K562 (cell line): ENCODE results near the gene CLEC2L. TPM values are rescaled to one million over a fixed set of nuclear protein-coding genes. Genes with fewer than 3 reads are reported as not detected.

Experiments
- CBX3 ChIP-seq, 2 experiments: IDR thresholded peaks; 1 replicate in 1 of 2; 2 replicates in 1 of 2; pipeline ENCODE4 v1.6.1; 2012; ENCODE audit warnings: inconsistent platforms in 2 of 2, low read length in 2 of 2, borderline replicate concordance in 1 of 2, control low read depth in 1 of 2
- GTF2A2 ChIP-seq: IDR thresholded peaks from 2 replicates; pipeline ENCODE4 v1.6.1; 2016; ENCODE audit warnings: mild to moderate bottlenecking, missing genetic modification characterization, missing compliant biosample characterization
- MAFG ChIP-seq: fragments of 450-650 bp; conservative IDR thresholded peaks from 2 replicates; pipeline ENCODE4 v1.6.1; 2016; ENCODE audit warnings: missing genetic modification characterization, missing compliant biosample characterization
- MAZ ChIP-seq, 2 experiments: fragments of 450-650 bp in 1 of 2; sonication (generic) in 1 of 2; formaldehyde crosslinking; IDR thresholded peaks in 1 of 2; conservative IDR thresholded peaks in 1 of 2; 2 replicates each; pipeline versions ENCODE4 v1.4.0 to v1.5.0; 2020; ENCODE audit warnings: mild to moderate bottlenecking in 1 of 2, missing genetic modification reagents in 1 of 2
- NCOA1 ChIP-seq: fragments of 450-650 bp; IDR thresholded peaks from 2 replicates; pipeline ENCODE4 v1.6.1; 2016; ENCODE audit warnings: low read depth
- PHB ChIP-seq: fragments of 250-450 bp; sonication (Bioruptor Pico); IDR thresholded peaks from 2 replicates; pipeline ENCODE4 v1.5.0; 2021
- PHF20 ChIP-seq: fragments of 450-650 bp; IDR thresholded peaks from 2 replicates; pipeline ENCODE4 v1.6.1; 2018; ENCODE audit not compliant: partially characterized antibody
- RAD51 ChIP-seq: fragments of 450-650 bp; IDR thresholded peaks from 2 replicates; pipeline ENCODE4 v1.7.1; 2016; ENCODE audit warnings: low read depth, mild to moderate bottlenecking, borderline replicate concordance
- RBM22 ChIP-seq: fragments of 200-400 bp; formaldehyde crosslinking; IDR thresholded peaks from 2 replicates; pipeline ENCODE4 v1.6.1; 2018; ENCODE audit warnings: low read length, low read depth; ENCODE audit not compliant: poor library complexity, severe bottlenecking
- RBM39 ChIP-seq: fragments of 200-400 bp; formaldehyde crosslinking; optimal IDR thresholded peaks from 2 replicates; pipeline ENCODE3; 2018; ENCODE audit warnings: low read depth, low read length
- SAFB2 ChIP-seq: fragments of 200-400 bp; formaldehyde crosslinking; IDR thresholded peaks from 2 replicates; pipeline ENCODE4 v1.6.1; 2018; ENCODE audit warnings: borderline replicate concordance, low read length, low read depth, moderate library complexity; ENCODE audit not compliant: severe bottlenecking
- SMAD3 ChIP-seq: fragments of 450-650 bp; formaldehyde crosslinking; conservative IDR thresholded peaks from 2 replicates; pipeline ENCODE4 v1.4.0; 2020; ENCODE audit warnings: mild to moderate bottlenecking
- SMARCA5 ChIP-seq: fragments of 450-650 bp; IDR thresholded peaks from 2 replicates; pipeline ENCODE4 v1.6.1; 2016
- TBP ChIP-seq: optimal IDR thresholded peaks from 2 replicates; pipeline ENCODE3; 2011; ENCODE audit warnings: low read depth, low read length, improper control_type of control experiment
- TCF7L2 ChIP-seq: fragments of 150-350 bp; IDR thresholded peaks from 2 replicates; pipeline ENCODE4 v1.6.1; 2016; ENCODE audit warnings: low read depth, mild to moderate bottlenecking, low read length, moderate library complexity
- TFE3 ChIP-seq: fragments of 450-650 bp; formaldehyde crosslinking; IDR thresholded peaks from 2 replicates; pipeline ENCODE4 v1.4.0; 2020; ENCODE audit warnings: mild to moderate bottlenecking, mixed read lengths
- WHSC1 ChIP-seq: IDR thresholded peaks from one replicate; pipeline ENCODE4 v1.6.1; 2012; ENCODE audit warnings: low read length, control low read depth, inconsistent platforms
- ZNF175 ChIP-seq: fragments of 200-800 bp; sonication (Bioruptor generic); IDR thresholded peaks from 2 replicates; pipeline ENCODE4 v1.6.1; 2016; ENCODE audit warnings: low read depth, mild to moderate bottlenecking, missing genetic modification characterization, missing compliant biosample characterization
- ZNF57 ChIP-seq: fragments of 450-650 bp; formaldehyde crosslinking; IDR thresholded peaks from 2 replicates; pipeline ENCODE4 v1.4.0; 2020; ENCODE audit warnings: mild to moderate bottlenecking, moderate library complexity
- ZNF717 ChIP-seq: fragments of 250-450 bp; sonication (Bioruptor Pico); IDR thresholded peaks from 2 replicates; pipeline ENCODE4 v1.5.0; 2021
- ZNF76 ChIP-seq: fragments of 250-450 bp; sonication (Bioruptor Pico); IDR thresholded peaks from 2 replicates; pipeline ENCODE4 v1.4.0; 2020; ENCODE audit warnings: mild to moderate bottlenecking, moderate library complexity, borderline replicate concordance
- ZNF79 ChIP-seq: fragments of 250-450 bp; sonication (Bioruptor Pico); IDR thresholded peaks from 2 replicates; pipeline ENCODE4 v1.4.0; 2020; ENCODE audit warnings: low read depth, mild to moderate bottlenecking, moderate library complexity
- polyA plus RNA-seq, 8 experiments: library from polyadenylated mRNA; depleted of rRNA in 4 of 8; stranded (reverse) in 5 of 8; unstranded in 3 of 8; fragments of >200 nt; fragmentation: Nextera tagmentation in 2 of 8; fragmentation: Illumina TruSeq in 1 of 8; extraction: Ambion mirVana in 2 of 8; extraction: Trizol in 1 of 8; gene quantifications; 2 replicates each; pipeline versions ENCODE4 v1.2.1 to v1.2.3, GENCODE V29; 2011 to 2014; ENCODE audit warnings: inconsistent platforms in 1 of 8, missing spikeins in 1 of 8
- total RNA-seq, 7 experiments: library from RNA; depleted of rRNA in 6 of 7; stranded (reverse); fragments of >200 nt in 6 of 7; fragmentation: Illumina TruSeq in 2 of 7; extraction: Trizol in 2 of 7; gene quantifications; 2 replicates each; pipeline versions ENCODE4 v1.2.1 to v1.2.3, GENCODE V29; 2011 to 2021; ENCODE audit warnings: low replicate concordance in 1 of 7
- TF ChIP-seq, protein P1 (sequence below), 2 experiments: IDR thresholded peaks; 2 replicates each; pipeline ENCODE4 v1.6.1; 2011; ENCODE audit warnings: borderline replicate concordance in 1 of 2, control low read depth in 1 of 2, low read depth in 1 of 2, low read length in 1 of 2, mild to moderate bottlenecking in 1 of 2, mixed read lengths in 1 of 2, moderate library complexity in 1 of 2; ENCODE audit not compliant: insufficient read depth in 1 of 2, insufficient read length in 1 of 2, poor library complexity in 1 of 2, severe bottlenecking in 1 of 2; ENCODE audit errors: extremely low read depth in 1 of 2
- TF ChIP-seq, protein P2 (sequence below), 3 experiments: fragments of 200-800 bp in 1 of 3; sonication (Bioruptor generic) in 1 of 3; sonication (generic) in 1 of 3; formaldehyde crosslinking in 1 of 3; IDR thresholded peaks; 2 replicates each; pipeline versions ENCODE4 v1.6.1 to v1.8.0; 2016 to 2022; ENCODE audit warnings: mild to moderate bottlenecking in 2 of 3, missing compliant biosample characterization in 2 of 3, missing genetic modification characterization in 2 of 3, missing genetic modification reagents in 1 of 3

The CLEC2L gene
- total and polyA plus RNA-seq, 9 of the 15 experiments (the other 6 are each of a cell fraction or from before 2014, with no cell fraction given), result 0.84 to 5.5 (median 1.8) TPM

DNA sequence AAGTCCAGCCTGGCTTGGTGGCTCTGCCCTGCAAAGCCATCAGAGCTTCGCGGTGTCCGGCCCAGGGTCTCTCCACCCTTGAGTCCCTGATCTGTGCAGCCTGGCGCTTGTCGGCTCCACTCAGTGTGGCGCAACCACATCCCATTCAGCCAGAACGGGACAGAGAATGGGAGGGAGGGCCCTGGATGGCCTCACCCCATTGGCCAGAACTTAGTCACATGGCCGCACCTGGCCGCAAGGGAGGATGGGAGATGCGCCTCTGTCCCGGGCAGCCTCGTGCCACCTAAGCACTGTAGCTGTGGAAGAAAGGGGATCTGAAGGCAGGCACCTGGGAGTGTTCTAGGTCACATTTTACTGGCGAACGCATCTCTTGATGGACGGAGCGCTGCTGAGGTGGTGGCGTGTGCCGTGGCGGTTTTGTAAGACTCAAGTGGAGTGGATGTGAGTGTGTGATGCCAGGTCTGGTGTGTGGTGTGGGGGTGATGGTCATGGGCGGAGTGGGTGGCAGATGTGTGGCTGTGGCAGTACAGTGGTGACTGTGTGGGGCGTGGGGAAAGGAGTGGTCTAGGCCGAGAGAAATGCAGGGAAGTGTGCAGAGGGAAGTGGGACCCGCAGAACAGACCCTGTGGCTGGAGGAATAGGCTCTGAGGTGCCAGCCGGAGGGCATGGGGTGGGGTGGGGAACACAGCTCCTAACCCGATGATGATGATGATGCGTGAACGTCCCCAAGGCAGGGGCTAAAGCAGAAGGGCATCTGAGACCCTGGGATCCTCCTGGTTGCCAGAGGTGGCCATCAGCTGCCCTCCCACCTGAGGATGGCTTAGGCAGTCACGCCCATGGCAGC is 19.0 kb downstream of the CLEC2L start (continued):
- TF ChIP-seq ZNF79 (CRISPR knock-in tag) (no peak), ZNF76 (CRISPR knock-in tag) (peak; percentile 73; the same call in 1 of the 2 replicates), NCOA1 (no peak), WHSC1 (no peak), TFE3 (no peak), SAFB2 (no peak), RBM39 (no peak), RBM22 (no peak), GTF2A2 (tag) (no peak), SMAD3 (no peak), ZNF175 (no peak), SMARCA5 (no peak), ZNF717 (CRISPR knock-in tag) (no peak), CBX3 (IDR thresholded peaks at IDR 0.05; ENCODE audit: borderline replicate concordance in 1 of 2, low read length in 2 of 2) (no peak), RAD51 (peak; percentile 92), PHB (CRISPR knock-in tag) (no peak), MAZ (CRISPR knock-in tag; conservative IDR thresholded peaks at IDR 0.05 in 1 of 2, IDR thresholded peaks at IDR 0.05 in 1 of 2) (0 out of 4 replicates have a peak, but pooled peaks of 1 of the 2 experiments have one; percentile 16), TBP (no peak), MAFG (tag) (no peak), TCF7L2 (no peak), PHF20 (no peak), ZNF57 (CRISPR knock-in tag) (no peak)
- TF ChIP-seq, protein P1, sequence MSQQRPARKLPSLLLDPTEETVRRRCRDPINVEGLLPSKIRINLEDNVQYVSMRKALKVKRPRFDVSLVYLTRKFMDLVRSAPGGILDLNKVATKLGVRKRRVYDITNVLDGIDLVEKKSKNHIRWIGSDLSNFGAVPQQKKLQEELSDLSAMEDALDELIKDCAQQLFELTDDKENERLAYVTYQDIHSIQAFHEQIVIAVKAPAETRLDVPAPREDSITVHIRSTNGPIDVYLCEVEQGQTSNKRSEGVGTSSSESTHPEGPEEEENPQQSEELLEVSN (IDR thresholded peaks at IDR 0.05; ENCODE audit: borderline replicate concordance in 1 of 2, extremely low read depth in 1 of 2, insufficient read depth in 1 of 2, insufficient read length in 1 of 2, low read depth in 1 of 2, low read length in 1 of 2, poor library complexity in 1 of 2, severe bottlenecking in 1 of 2), result peak; percentile 53 to 71
- TF ChIP-seq, protein P2, sequence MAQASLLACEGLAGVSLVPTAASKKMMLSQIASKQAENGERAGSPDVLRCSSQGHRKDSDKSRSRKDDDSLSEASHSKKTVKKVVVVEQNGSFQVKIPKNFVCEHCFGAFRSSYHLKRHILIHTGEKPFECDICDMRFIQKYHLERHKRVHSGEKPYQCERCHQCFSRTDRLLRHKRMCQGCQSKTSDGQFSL (CRISPR knock-in tag; IDR thresholded peaks at IDR 0.05), result peak; percentile 44
- TF ChIP-seq, protein P2 (tag; IDR thresholded peaks at IDR 0.05), result no peak
